VCaP (cell line): ENCODE measurements around the gene MARCHF3.

Experiments
- H3K27ac ChIP-seq: fragments of 450-650 bp; 2 replicates; pipeline ENCODE4 v1.5.1; 2017
- TF ChIP-seq, protein P1 (sequence below): fragments of 450-650 bp; conservative IDR thresholded peaks from 2 replicates; pipeline ENCODE4 v1.5.1; 2017; ENCODE audit warnings: mild to moderate bottlenecking, moderate library complexity

The MARCHF3 gene

DNA sequence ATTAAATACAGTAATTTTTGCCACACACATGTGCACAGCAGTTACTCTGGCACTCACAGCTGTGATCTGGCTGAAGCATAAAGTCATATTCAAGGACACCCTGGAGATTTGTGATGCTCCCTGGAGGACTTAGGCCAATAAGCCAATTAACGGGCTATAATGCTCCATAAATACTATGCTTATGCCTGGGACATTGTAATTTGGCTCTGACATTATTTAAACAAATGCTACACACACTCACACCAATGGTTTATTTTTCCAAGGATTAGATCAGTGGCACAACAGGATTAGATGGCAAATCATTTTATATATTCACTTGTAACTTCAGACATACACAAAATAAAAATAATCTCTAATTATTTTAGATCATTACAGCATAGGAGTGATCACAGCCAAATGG lies 142.2 kb downstream of the MARCHF3 start:
- no peak overlapping the region for H3K27ac ChIP-seq
- TF ChIP-seq, protein P1, sequence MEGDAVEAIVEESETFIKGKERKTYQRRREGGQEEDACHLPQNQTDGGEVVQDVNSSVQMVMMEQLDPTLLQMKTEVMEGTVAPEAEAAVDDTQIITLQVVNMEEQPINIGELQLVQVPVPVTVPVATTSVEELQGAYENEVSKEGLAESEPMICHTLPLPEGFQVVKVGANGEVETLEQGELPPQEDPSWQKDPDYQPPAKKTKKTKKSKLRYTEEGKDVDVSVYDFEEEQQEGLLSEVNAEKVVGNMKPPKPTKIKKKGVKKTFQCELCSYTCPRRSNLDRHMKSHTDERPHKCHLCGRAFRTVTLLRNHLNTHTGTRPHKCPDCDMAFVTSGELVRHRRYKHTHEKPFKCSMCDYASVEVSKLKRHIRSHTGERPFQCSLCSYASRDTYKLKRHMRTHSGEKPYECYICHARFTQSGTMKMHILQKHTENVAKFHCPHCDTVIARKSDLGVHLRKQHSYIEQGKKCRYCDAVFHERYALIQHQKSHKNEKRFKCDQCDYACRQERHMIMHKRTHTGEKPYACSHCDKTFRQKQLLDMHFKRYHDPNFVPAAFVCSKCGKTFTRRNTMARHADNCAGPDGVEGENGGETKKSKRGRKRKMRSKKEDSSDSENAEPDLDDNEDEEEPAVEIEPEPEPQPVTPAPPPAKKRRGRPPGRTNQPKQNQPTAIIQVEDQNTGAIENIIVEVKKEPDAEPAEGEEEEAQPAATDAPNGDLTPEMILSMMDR = no peak

DNA sequence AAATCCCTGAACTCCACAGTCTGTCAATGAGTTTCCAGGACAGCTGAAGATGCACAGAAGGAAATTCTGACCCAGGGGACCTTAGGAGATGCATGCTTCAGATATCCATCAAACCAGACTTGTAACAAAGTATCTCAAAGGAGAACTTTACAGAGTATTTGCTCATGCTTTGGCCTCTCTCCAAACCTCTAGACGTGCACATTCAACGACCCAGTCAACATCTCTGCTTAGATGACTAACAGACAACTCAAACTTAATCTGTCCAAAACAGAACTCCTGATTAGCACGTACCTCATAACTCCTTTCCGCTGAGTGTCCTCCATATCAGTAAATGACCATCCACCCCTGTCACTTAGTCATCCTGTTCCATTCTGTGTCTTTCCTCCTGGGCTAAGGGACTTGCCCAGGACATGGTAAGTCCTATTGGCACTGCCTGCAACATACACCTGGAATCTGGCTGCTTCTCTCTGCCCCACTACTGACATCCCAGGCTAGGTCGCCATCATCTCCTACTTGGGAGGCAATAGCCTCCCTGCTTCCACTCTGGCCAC lies 146.0 kb downstream of the MARCHF3 start:
- H3K27ac ChIP-seq = peak overlapping the region; percentile 48
- TF ChIP-seq, protein P1 = no peak

DNA sequence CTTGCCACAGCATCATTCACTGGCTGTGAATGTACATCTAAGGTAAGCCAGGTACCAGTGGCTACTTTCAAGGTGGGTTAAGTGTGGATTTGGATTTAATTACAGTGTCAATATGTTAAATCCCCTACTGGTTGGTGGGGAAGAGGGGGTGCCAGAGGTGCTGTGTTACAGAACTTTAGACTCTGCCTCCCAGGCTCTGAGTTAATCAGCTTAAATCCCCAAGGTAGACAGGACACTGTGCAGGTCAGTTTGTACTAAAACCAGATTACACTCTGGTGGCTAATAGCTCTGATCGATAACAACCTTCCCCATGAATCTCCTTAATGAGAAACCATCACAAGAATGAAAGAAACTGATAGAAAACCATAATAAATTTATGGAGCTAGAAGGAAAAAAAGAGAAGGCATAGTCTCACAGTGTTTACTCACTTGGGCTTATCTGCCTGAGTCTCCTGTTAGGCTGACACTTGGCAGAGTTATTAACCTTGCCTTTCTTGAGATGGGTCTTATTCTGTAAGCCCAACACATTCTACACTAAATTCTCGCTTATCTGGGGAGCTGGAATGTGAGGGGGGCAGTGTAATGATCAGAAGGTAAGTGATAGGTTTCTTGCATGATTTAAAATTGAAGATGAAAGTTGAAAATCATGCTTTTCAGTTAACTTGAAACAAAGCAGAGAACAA lies 146.7 kb downstream of the MARCHF3 start:
- TF ChIP-seq, protein P1 = no peak
- H3K27ac ChIP-seq = peak overlapping the region; percentile 48

DNA sequence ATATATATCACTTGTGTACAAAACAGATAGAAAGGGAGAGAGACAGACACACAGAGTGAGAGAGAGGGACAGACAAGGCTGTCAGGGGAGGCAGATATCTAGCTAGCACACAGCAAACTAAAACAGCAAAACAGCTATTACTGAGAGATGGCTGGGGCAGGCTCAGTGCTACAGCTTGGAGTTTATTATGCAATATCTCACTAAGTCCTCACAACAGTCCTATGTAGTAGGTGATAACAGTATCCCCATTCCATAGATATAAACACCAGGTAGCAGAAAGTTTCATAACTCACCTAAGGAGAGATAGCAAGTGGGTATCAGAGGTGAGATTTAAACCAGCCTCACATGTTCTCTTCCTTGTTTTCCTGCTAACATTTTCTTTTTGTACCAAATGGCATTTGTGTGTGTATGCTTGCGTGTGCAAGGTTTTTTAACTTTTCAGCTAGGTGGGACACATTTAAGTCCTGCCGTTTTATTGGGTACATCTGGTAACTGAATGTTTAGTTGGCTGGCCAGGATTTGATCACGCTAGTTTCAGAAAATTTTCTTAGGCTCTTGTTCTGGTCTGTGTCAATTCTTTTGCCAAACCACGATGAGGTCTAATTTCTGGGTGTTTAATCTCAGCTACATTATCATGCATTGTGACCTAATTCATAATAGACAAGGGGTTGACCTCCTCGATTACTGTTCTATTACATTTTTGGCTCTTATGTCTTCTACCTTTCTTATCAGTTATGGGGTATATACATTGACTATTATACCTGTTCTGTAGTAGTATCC lies 148.3 kb downstream of the MARCHF3 start:
- peak overlapping the region; percentile 48 for H3K27ac ChIP-seq
- TF ChIP-seq, protein P1 = no peak

DNA sequence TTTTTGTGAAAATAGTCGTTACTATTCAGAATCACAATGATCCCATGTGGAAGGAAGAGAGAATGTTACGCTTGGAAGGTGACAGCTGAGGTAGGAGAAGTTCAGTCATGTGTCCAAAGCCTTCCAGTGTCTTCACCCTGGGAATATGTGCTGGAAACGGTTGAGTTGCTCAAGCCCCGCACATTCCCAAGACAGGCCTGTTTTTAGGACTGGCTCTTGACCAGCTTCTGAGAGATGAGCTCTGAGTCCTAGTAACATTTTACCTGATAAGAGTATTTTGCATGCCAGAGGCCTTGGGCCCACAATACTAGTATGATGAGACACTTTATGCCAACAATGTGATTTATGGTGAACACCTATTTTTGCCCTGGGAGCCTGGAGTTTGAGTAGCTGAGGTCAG lies 151.7 kb downstream of the MARCHF3 start:
- H3K27ac ChIP-seq = no peak overlapping the region
- TF ChIP-seq, protein P1 = no peak

DNA sequence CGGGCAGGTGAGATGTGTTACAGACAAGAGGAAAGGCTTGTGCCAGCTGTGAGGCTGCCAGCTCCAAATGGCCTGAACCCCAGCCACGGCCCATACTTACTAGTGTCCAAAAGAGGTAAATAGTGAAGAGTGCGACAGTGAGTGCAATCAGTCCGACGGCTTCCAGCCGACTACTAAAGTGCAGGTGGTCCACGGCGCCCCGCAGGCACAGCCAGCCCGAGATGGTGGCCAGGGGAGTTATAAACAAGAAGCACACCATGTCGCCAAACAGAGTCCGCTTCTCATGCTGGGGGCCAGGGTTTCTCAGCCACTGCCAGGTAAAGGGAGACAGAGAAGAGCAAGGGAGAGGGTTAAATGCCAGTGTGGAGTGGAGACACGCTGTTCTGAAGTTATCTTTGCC lies 152.3 kb downstream of the MARCHF3 start:
- H3K27ac ChIP-seq = peak overlapping the region; percentile 1; the same call in 1 of the 2 replicates
- TF ChIP-seq, protein P1 = no peak

DNA sequence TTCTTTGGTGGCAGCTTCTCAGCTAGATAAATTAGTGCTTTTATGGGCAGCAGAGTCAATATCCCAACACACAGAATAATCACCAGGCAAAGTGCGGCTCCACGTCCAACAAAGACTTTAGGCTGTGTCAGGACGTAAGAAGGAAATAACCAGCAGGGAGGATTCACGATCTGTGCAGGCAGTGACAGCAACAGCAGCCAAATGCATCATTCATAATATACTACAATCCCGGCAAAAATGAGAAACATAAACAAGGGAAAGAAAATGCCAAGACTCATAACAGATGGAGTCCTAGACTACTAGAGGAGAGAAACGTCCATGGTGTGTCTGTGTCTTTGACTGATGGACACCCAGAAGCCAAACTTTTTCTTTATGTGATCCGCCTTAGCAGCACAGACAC lies 152.8 kb downstream of the MARCHF3 start:
- TF ChIP-seq, protein P1 = no peak
- H3K27ac ChIP-seq = peak overlapping the region; percentile 1; the same call in 1 of the 2 replicates
